ENCODE results near the gene AKAP9. TPM values are rescaled to one million over a fixed set of nuclear protein-coding genes. Genes with fewer than 3 reads are reported as not detected.
"Not testable (repeated sequence)": the region's sequence is repeated elsewhere in the genome, so short reads cannot be mapped to it uniquely, and the experiment has no call there.

Gene AKAP9
- total RNA-seq, 4 donors from 2014 or later: 32.5 to 125 (median 63.5) TPM

DNA sequence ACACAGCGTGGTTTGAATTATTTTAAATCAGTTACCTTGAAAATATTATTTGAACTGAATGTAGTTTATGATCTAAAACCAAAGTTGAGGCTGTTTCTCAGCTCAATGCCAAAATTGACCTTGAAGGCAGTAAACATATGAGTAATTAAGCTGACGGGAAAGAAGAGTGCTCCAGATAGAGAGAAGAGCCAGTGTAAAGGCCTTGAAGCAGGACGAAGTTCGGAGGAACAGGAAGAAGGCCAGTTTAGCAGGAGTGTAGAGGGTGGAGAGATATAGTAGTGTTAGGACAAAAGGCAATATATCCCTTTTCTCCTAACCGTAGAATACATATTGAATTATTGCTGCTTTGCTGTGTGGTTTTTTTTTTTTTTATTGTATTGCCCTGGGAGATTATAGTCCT is 130.4 kb downstream of the AKAP9 start:
- Histone ChIP-seq H3K27ac (no peak overlapping the region), H3K4me1 (no peaks in the 10 kb centered on the region), H3K9me3 (no peaks in the 10 kb centered on the region), H3K36me3 (no peaks in the 10 kb centered on the region), H3K4me3 (no peak overlapping the region), H3K27me3 (no peaks in the 10 kb centered on the region)
- intact Hi-C loops (cut with DNase I; ENCODE audit: low total_unique reads): no loop called here
- TF ChIP-seq, protein P1, sequence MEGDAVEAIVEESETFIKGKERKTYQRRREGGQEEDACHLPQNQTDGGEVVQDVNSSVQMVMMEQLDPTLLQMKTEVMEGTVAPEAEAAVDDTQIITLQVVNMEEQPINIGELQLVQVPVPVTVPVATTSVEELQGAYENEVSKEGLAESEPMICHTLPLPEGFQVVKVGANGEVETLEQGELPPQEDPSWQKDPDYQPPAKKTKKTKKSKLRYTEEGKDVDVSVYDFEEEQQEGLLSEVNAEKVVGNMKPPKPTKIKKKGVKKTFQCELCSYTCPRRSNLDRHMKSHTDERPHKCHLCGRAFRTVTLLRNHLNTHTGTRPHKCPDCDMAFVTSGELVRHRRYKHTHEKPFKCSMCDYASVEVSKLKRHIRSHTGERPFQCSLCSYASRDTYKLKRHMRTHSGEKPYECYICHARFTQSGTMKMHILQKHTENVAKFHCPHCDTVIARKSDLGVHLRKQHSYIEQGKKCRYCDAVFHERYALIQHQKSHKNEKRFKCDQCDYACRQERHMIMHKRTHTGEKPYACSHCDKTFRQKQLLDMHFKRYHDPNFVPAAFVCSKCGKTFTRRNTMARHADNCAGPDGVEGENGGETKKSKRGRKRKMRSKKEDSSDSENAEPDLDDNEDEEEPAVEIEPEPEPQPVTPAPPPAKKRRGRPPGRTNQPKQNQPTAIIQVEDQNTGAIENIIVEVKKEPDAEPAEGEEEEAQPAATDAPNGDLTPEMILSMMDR (IDR thresholded peaks at IDR 0.05): no peak
- TF ChIP-seq POLR2A (IDR thresholded peaks at IDR 0.05): no peak
- no peak for DNase-seq

GRCh38 chr7:92072121-92072520 is 131.5 kb downstream of the AKAP9 start:
- intact Hi-C loops (cut with DNase I; ENCODE audit: low total_unique reads): no loop called here
- TF ChIP-seq POLR2A (IDR thresholded peaks at IDR 0.05): no peak
- TF ChIP-seq, protein P1 (IDR thresholded peaks at IDR 0.05): no peak
- Histone ChIP-seq H3K4me3 (no peak overlapping the region), H3K27ac (no peak overlapping the region), H3K9me3 (no peaks in the 10 kb centered on the region), H3K4me1 (no peaks in the 10 kb centered on the region), H3K36me3 (no peaks in the 10 kb centered on the region), H3K27me3 (no peaks in the 10 kb centered on the region)
- no peak for DNase-seq

DNA sequence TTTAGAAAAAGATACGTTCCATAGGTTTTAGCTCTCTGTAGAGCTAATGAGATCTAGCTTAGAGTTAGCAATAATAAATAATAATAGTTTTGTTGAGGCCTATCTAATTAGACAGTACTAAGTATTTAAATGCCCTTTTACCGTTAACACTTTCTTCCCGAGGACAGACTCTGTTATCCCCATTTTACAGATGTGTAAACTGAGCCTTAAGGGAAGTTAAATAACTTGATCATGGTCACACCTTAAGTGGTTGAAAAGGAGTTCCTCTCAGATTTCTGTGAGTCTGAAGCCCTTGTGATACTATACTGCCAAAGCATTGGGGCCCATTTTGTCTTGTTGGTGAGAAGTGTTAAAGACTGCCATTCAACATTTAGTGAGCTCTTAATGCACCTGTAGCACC is 132.0 kb downstream of the AKAP9 start:
- no peaks in the 10 kb centered on the region for H3K27me3 ChIP-seq
- no peak overlapping the region for H3K27ac ChIP-seq
- H3K36me3 ChIP-seq: no peaks in the 10 kb centered on the region
- H3K9me3 ChIP-seq: no peaks in the 10 kb centered on the region
- no peak overlapping the region for H3K4me3 ChIP-seq
- DNase-seq: no peak
- intact Hi-C loops (cut with DNase I; ENCODE audit: low total_unique reads): no loop called here
- TF ChIP-seq, protein P1 (IDR thresholded peaks at IDR 0.05): no peak
- TF ChIP-seq POLR2A (IDR thresholded peaks at IDR 0.05): no peak
- no peaks in the 10 kb centered on the region for H3K4me1 ChIP-seq

- Histone ChIP-seq H3K4me3 (no peak overlapping the region), H3K27me3 (no peaks in the 10 kb centered on the region), H3K27ac (no peak overlapping the region), H3K9me3 (no peaks in the 10 kb centered on the region), H3K4me1 (no peaks in the 10 kb centered on the region), H3K36me3 (no peaks in the 10 kb centered on the region)
- DNase-seq: no peak
- no peak for TF ChIP-seq POLR2A (IDR thresholded peaks at IDR 0.05)
- TF ChIP-seq, protein P1 (IDR thresholded peaks at IDR 0.05): no peak
- intact Hi-C loops (cut with DNase I; ENCODE audit: low total_unique reads): no loop called here
Observed at GRCh38 chr7:92075455-92076158, 134.9 kb downstream of the AKAP9 start.

GRCh38 chr7:92076509-92076908 is 135.8 kb downstream of the AKAP9 start:
- no peak overlapping the region for H3K4me3 ChIP-seq
- H3K36me3 ChIP-seq: no peaks in the 10 kb centered on the region
- H3K27me3 ChIP-seq: no peaks in the 10 kb centered on the region
- no peak overlapping the region for H3K27ac ChIP-seq
- DNase-seq: no peak
- TF ChIP-seq, protein P1 (IDR thresholded peaks at IDR 0.05): no peak
- TF ChIP-seq POLR2A (IDR thresholded peaks at IDR 0.05): no peak
- no peaks in the 10 kb centered on the region for H3K9me3 ChIP-seq
- intact Hi-C loops (cut with DNase I; ENCODE audit: low total_unique reads): no loop called here
- H3K4me1 ChIP-seq: no peaks in the 10 kb centered on the region

- H3K4me3 ChIP-seq; H3K9me3 ChIP-seq; DNase-seq; H3K27me3 ChIP-seq; H3K4me1 ChIP-seq; intact Hi-C loops (cut with DNase I; ENCODE audit: low total_unique reads); H3K36me3 ChIP-seq; H3K27ac ChIP-seq: not testable (repeated sequence)
Observed at GRCh38 chr7:92083922-92084321, 143.3 kb downstream of the AKAP9 start.

All from uterus (tissue), 4 donors.